ENCODE data around the gene ADTRP.

Gene ADTRP

GRCh38 chr6:11754625-11755271 is 23.9 kb downstream of the ADTRP start:
- ATAC-seq, result no peak

GRCh38 chr6:11753798-11754197 is 24.8 kb downstream of the ADTRP start:
- ATAC-seq, result no peak

GRCh38 chr6:11752360-11752759 is 26.2 kb downstream of the ADTRP start:
- no peak for ATAC-seq

GRCh38 chr6:11750682-11751081 is 27.9 kb downstream of the ADTRP start:
- ATAC-seq, result no peak

- ATAC-seq, result no peak
Observed at GRCh38 chr6:11748591-11749210, 29.9 kb downstream of the ADTRP start.

GRCh38 chr6:11747021-11747420 is 31.6 kb downstream of the ADTRP start:
- ATAC-seq, result no peak

GRCh38 chr6:11744753-11745152 is 33.9 kb downstream of the ADTRP start:
- ATAC-seq, result no peak

GRCh38 chr6:11744101-11744500 is 34.5 kb downstream of the ADTRP start:
- ATAC-seq, result no peak

- ATAC-seq, result peak in 1 of 2 donors; percentile 70
Observed at GRCh38 chr6:11740875-11741274, 37.7 kb downstream of the ADTRP start.

GRCh38 chr6:11738661-11739375 is 39.8 kb downstream of the ADTRP start:
- ATAC-seq, result no peak

GRCh38 chr6:11738234-11738633 is 40.4 kb downstream of the ADTRP start:
- ATAC-seq, result no peak

- no peak for ATAC-seq
Observed at GRCh38 chr6:11736601-11737000, 42.0 kb downstream of the ADTRP start.

- ATAC-seq, result no peak
Observed at GRCh38 chr6:11734861-11735613, 43.6 kb downstream of the ADTRP start.

GRCh38 chr6:11732036-11732631 is 46.5 kb downstream of the ADTRP start:
- peak; percentile 57 to 59 for ATAC-seq

- ATAC-seq, result no peak
Observed at GRCh38 chr6:11731423-11731822, 47.2 kb downstream of the ADTRP start.

- peak; percentile 18 to 33 for ATAC-seq
Observed at GRCh38 chr6:11730641-11731040, 48.0 kb downstream of the ADTRP start.

GRCh38 chr6:11729076-11729475 is 49.5 kb downstream of the ADTRP start:
- ATAC-seq, result peak; percentile 52 to 66

- ATAC-seq, result peak; percentile 48 to 60
Observed at GRCh38 chr6:11727998-11728961, 50.3 kb downstream of the ADTRP start.

- ATAC-seq, result no peak
Observed at GRCh38 chr6:11727346-11727997, 51.1 kb downstream of the ADTRP start.

GRCh38 chr6:11724286-11724685 is 54.3 kb downstream of the ADTRP start:
- no peak for ATAC-seq

Data from activated CD4-positive, CD25-positive, alpha-beta regulatory T cell treated with anti-CD3 and anti-CD28 coated beads, Interleukin-2, amount 50 U/mL, for 24 hours (primary cell).